Subcutaneous preadipocyte (primary cell): ENCODE results near the gene ABCC9. TPM values are rescaled to one million over a fixed set of nuclear protein-coding genes. Genes with fewer than 3 reads are reported as not detected.

Source experiments
- small RNA-seq: library from RNA; depleted of rRNA; stranded (forward); fragments of <200 nt; gene quantifications from one replicate; pipeline ENCODE3, GENCODE V24; 2012
- total RNA-seq: library from RNA; depleted of rRNA; stranded (reverse); fragments of >200 nt; gene quantifications from 2 replicates; pipeline ENCODE4 v1.2.3, GENCODE V29; 2012

ABCC9 gene
- 5.9 and 12.5 TPM in 2 replicates for total RNA-seq

GRCh38 chr12:21940549-21941505, at the start of gene ABCC9:
ABCC9 (minus strand) TSS chr12:21941426; CDS start chr12:21936674, 4,752 bp downstream.

GRCh38 chr12:21774358-21775132, 166.7 kb downstream of the ABCC9 start, which contains the start of gene KCNJ8:
KCNJ8 (minus strand) TSS chr12:21774706; CDS start chr12:21773616, 1,090 bp downstream.

Small RNA genes lying within 50 kb of the gene (small RNA-seq; reads per million reads assigned to genes)
- not detected for gene AC008250.2

Other genes starting within 250 kb of the ABCC9 start
- 0.59 and 2.2 TPM in 2 replicates for gene KCNJ8, start 166.7 kb downstream of the ABCC9 start, total RNA-seq
- gene CMAS, start 104.8 kb upstream of the ABCC9 start, total RNA-seq, result 19.1 and 19.5 TPM in 2 replicates